GM12872 (cell line): ENCODE measurements around the gene PDP2.

Source experiments
- TF ChIP-seq, protein P1 (sequence below): IDR thresholded peaks from 3 replicates; pipeline ENCODE4 v1.5.1; 2011; ENCODE audit warnings: low read depth, mild to moderate bottlenecking, low read length, moderate library complexity; ENCODE audit not compliant: insufficient read depth

PDP2 gene

DNA sequence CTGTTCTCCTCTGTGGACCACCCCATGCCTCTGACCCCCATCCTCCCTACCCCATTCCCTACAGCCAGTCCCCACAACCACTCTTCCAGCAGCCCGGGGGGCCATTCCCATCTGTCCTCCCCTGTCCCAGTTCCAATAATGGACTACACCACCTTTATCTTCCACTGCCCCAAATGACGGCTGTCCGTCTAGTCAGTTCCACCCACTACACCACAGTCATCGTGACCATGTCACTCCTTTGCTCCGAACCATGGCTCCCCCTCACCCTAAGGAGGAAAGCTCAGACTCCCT lies 15.3 kb downstream of the PDP2 start:
- TF ChIP-seq, protein P1, sequence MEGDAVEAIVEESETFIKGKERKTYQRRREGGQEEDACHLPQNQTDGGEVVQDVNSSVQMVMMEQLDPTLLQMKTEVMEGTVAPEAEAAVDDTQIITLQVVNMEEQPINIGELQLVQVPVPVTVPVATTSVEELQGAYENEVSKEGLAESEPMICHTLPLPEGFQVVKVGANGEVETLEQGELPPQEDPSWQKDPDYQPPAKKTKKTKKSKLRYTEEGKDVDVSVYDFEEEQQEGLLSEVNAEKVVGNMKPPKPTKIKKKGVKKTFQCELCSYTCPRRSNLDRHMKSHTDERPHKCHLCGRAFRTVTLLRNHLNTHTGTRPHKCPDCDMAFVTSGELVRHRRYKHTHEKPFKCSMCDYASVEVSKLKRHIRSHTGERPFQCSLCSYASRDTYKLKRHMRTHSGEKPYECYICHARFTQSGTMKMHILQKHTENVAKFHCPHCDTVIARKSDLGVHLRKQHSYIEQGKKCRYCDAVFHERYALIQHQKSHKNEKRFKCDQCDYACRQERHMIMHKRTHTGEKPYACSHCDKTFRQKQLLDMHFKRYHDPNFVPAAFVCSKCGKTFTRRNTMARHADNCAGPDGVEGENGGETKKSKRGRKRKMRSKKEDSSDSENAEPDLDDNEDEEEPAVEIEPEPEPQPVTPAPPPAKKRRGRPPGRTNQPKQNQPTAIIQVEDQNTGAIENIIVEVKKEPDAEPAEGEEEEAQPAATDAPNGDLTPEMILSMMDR = no peak

DNA sequence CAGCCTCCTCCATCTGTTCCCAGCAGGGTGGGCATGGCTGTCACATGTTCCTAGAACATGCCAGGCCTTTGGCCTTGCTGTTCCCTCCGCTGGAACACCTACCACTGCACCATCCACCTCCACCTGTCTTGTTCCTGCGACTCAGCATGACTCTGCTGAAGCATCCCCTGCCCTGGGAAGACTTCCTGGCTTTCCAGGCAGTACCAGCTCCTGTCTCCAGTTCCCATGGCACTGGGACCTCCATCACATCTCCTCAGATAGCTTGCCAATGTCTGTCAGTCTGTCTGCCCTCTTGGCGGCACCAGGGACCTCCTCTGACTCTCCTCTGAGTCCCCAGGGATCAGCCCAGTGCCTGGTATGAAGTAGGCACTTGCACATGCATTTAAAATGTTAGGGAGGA lies 15.7 kb downstream of the PDP2 start:
- TF ChIP-seq, protein P1 = no peak

DNA sequence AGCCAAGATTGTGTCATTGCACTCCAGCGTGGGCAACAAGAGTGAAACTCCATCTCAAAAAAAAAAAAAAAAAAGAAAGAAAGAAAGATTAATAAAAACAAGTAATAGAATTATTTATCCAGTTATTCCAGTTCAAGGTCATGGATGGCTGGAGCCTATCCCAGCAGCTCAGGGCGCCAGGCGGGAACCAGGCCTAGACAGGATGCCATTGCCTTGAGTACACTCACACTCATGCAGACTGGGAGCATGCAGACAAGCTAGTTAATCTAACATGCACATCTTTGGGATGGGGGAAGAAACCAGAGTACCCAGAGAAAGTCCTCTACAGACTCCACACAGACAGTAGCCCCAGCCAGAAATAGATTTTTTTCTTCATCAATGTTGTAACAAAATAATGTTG lies 17.9 kb downstream of the PDP2 start:
- TF ChIP-seq, protein P1 = no peak

DNA sequence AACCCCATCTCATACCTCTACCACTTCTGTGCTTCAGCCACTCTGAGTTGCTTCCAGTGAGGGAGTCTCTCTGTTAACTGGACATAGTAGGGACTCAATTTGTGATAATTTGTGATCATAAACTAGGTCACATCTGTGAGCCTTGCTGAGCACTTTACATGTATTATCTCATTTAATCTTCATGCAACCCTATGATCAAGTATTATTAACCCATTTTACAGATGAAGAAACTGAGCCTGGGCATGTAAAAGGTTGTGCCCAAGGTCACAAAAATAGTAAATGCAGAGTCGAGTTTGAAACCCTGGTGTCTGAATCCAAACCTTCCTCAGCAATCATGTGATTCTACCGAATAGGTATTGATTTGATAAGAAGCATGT lies 18.6 kb downstream of the PDP2 start:
- TF ChIP-seq, protein P1 = no peak

DNA sequence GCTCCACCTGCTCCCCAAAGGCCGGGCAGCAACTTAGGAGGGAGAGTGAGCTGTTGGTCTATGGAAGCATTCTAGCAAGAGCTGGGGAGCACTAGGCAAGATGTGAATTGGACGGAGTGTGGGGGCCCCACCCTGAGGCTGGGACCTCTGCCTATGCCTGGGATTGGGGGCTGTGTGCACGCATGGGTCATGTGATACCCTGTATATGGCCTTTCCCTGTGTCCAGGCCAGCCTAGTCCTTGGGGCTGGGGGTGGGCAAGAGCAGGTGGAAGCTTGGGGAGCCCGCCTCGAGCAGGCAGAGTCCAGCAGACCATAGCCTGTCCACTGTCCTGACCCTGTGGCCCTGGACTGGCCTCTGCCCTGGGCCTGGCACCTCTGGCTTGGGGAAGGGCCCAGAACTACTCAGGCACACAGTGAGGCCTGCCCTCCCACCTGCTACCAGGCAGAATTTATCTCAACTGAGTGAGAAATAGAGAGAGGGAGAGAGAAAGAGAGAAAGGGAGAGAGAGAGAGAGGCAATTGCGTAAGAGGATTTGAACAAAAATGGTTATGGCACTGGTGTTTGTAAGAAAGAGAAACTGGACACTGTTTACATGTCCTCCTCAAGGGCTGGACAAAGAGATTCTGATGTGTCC lies 19.1 kb downstream of the PDP2 start:
- TF ChIP-seq, protein P1 = no peak

DNA sequence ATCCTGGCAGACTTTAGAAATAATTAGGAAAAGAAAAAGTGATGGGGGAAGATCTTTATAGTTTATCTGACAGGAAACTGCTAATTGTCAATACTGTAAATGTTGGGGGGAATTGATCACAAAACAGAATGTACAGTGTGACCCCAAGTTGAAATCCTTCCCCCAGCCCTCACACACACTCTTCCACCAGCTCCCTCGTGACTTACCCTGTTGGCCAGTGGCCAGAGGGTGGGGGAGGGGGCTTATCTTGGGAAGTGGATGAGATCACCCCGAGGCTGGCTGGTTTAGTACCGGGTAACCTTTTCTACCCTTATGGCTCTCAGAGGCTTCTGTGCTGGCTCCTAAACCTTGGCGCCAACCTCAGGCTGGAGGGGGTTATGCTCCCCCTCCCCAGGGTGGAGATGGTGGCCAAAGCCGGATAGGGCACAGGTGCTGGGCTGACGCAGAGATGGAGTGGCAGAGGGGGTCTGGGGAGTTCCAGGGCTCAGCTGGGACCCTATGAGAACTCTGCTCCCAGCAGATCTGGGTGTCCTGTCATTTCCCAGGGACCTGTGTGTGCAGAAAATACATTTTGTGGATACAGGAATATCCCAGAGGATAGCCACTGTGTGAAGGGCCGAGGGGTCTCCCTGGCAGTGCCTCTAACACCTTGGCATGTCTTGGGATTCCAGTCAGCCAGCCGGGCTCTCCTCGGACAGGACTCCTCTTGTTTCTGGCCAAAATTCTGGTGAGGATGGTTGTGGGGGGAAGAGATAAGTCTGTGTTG lies 19.8 kb downstream of the PDP2 start:
- TF ChIP-seq, protein P1 = no peak

DNA sequence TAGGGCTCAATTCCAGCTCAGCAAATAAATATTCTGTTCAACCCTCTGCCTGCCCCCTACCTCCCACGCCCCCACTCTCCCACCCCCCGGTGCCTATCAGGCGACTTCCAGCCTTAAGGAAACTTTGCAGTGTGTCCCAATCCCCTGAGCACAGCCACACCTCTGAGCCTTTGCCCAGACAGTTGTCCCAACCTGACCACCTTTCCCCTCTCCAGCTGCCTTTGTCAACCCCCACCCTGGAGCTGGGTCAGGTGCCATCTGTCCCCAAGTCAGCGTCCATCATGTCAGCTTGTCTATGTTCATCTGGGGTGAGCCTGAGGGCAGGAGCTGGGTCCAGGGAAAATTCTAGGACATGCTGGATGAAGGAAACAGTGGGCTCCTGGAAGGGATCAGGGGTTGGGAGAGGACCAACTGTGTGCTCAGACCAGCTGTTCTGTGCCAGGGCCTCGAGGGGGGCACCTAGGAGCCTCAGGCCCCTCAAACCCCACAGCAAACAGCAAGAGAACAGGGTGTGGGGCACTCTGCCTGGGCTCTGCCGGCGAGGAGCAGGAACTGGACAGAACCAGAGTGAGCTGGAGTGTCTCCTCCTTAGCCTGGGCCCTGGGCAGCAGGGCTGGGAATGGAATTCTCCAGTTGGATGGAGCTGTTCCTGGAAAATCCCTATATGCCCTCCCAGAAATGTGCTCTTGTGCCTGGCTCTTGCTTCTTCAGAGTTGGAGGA lies 20.6 kb downstream of the PDP2 start:
- TF ChIP-seq, protein P1 = no peak
